Measurements from ENCODE around the gene TNIP1. TPM values are rescaled to one million over a fixed set of nuclear protein-coding genes. Genes with fewer than 3 reads are reported as not detected.

TNIP1 gene
- total RNA-seq, 1 donor from 2014 or later, result 37.1 TPM

DNA sequence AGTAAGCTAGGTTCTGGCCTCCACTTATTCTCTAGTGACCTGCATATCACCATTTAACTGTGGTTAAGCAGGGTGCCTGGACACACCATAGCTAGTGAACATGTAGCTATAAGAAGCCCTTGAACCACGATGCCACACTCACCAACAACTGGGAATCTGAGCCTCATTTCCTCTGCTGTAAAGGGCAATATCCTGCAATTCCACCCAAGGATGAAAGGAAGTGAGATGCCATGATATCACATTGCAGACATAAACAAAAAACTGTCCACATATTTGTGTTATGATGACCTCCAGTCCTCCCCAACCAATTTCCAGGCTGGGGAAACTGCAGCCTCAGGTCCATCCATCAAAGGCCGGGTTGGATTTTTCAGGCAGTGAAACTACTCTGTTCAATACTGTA, 10.4 kb downstream of the TNIP1 start:
- H3K4me1 Mint-ChIP-seq, result peaks cover 16% of the 10 kb centered on the region
- TF ChIP-seq, protein P1, sequence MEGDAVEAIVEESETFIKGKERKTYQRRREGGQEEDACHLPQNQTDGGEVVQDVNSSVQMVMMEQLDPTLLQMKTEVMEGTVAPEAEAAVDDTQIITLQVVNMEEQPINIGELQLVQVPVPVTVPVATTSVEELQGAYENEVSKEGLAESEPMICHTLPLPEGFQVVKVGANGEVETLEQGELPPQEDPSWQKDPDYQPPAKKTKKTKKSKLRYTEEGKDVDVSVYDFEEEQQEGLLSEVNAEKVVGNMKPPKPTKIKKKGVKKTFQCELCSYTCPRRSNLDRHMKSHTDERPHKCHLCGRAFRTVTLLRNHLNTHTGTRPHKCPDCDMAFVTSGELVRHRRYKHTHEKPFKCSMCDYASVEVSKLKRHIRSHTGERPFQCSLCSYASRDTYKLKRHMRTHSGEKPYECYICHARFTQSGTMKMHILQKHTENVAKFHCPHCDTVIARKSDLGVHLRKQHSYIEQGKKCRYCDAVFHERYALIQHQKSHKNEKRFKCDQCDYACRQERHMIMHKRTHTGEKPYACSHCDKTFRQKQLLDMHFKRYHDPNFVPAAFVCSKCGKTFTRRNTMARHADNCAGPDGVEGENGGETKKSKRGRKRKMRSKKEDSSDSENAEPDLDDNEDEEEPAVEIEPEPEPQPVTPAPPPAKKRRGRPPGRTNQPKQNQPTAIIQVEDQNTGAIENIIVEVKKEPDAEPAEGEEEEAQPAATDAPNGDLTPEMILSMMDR (conservative IDR thresholded peaks at IDR 0.05), result no peak
- no peaks in the 10 kb centered on the region for H3K9me3 Mint-ChIP-seq
- DNase-seq (ENCODE audit: low read depth, low spot score), result no peak
- no peak overlapping the region for H3K4me3 Mint-ChIP-seq
- H3K27ac Mint-ChIP-seq (ENCODE audit: unreplicated experiment), result no peak overlapping the region
- H3K27me3 Mint-ChIP-seq (ENCODE audit: low read depth), result no peaks in the 10 kb centered on the region
- no peaks in the 10 kb centered on the region for H3K36me3 Mint-ChIP-seq (ENCODE audit: low read depth)

DNA sequence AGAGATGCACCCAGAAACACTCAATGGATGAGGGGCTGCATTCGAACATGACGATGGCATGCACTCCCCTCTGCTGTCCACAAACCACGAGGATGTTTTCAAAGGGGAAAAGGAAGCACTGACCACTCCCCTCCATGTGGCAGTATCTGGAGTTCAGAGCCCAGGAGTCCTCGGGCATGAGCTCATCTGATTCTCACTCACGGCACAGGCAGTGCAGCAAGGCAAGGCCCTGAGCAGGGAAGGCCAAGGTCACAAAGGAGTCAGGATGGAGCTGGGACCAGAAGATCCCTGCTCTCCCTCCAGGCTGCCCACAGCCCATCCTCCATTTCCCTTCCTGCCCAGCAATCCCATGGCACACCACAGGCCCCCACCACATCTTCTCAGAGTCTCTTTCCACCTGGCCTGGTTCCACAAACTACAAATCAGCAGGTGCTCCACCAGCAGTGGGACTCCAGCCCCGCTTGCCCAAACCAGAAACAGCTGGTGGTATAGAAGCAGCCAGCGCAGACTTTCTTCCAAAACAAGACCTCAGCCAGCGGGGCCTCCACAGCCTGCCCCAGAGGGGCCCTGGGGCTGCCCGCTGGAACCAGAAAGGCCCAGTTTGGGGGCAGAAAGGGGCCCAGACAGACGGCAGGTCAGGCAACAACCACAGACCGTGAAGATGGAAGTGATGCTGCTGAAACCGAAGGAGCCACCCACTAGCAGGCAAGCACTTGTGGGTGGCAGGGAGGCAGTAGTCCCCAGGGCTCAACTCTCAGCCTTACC, 12.2 kb downstream of the TNIP1 start:
- Mint-ChIP-seq H3K4me1 (peaks cover 20% of the 10 kb centered on the region), H3K4me3 (no peak overlapping the region), H3K27me3 (ENCODE audit: low read depth) (no peaks in the 10 kb centered on the region), H3K27ac (ENCODE audit: unreplicated experiment) (peak overlapping the region; percentile 94), H3K9me3 (no peaks in the 10 kb centered on the region), H3K36me3 (ENCODE audit: low read depth) (no peaks in the 10 kb centered on the region)
- TF ChIP-seq, protein P1 (conservative IDR thresholded peaks at IDR 0.05), result no peak
- DNase-seq (ENCODE audit: low read depth, low spot score), result no peak

DNA sequence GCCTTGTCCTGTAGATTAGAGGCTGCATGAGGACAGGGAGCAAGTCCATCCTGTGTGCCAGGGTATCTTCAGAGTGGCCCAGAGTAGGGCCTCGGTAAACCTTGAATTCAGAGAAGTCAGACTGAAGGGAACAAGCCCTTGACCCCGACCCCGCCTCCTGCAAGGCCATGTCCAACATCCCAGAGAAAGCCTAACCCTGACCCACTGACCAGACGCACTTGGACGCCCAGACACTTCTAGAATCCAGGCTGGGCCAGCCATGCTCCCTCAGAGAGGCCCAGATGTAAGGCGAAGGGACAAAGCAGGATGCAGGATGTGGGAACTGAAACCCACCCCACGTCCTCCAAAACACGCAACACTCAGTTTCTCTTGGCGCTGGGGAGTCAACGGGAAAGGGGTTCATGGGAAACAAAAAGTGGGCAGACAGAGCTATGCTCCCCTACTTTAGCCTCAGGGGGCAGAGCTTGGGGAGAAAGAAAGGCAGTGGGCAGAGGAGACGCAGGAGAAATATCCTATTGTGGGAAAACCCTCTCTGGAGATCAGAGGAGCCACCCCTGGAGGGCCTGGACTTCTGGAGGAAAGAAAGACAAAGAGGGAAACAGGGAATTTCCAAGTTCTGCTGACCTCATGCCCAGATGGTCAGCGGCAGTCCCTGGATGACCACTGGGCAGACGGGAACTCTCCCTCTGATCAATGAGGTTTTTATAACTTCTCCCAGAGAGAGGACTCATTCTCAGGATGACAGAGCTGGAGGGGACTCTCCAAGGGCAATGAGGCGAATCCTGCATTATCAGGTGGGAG, 13.0 kb downstream of the TNIP1 start:
- no peaks in the 10 kb centered on the region for H3K36me3 Mint-ChIP-seq (ENCODE audit: low read depth)
- TF ChIP-seq, protein P1 (conservative IDR thresholded peaks at IDR 0.05), result no peak
- no peaks in the 10 kb centered on the region for H3K27me3 Mint-ChIP-seq (ENCODE audit: low read depth)
- no peaks in the 10 kb centered on the region for H3K9me3 Mint-ChIP-seq
- no peak for DNase-seq (ENCODE audit: low read depth, low spot score)
- H3K4me3 Mint-ChIP-seq, result no peak overlapping the region
- H3K27ac Mint-ChIP-seq (ENCODE audit: unreplicated experiment), result peak overlapping the region; percentile 94
- peaks cover 25% of the 10 kb centered on the region for H3K4me1 Mint-ChIP-seq

DNA sequence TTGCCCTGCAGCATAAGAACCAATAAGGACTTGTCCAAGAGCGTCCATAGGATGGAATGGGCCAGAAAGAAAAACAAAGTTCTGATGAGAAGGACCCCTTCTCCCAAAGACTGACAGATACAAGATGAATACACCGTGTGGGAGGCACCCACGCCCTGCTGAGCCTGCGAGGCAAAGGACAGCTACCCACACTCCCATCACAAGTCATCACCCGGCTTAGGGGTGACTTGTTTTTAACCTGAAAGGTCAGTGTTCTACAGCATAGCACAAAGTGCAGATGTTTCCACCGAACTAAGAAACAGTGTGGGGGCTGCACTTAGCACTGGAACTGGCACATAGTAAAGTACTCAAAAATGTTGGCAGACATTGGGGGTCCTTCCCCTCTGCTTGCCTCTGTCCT, 13.9 kb downstream of the TNIP1 start:
- Mint-ChIP-seq H3K27me3 (ENCODE audit: low read depth) (no peaks in the 10 kb centered on the region), H3K36me3 (ENCODE audit: low read depth) (no peaks in the 10 kb centered on the region), H3K9me3 (no peaks in the 10 kb centered on the region), H3K27ac (ENCODE audit: unreplicated experiment) (peak overlapping the region; percentile 43), H3K4me3 (no peak overlapping the region), H3K4me1 (peaks cover 25% of the 10 kb centered on the region)
- DNase-seq (ENCODE audit: low read depth, low spot score), result no peak
- TF ChIP-seq, protein P1 (conservative IDR thresholded peaks at IDR 0.05), result no peak

DNA sequence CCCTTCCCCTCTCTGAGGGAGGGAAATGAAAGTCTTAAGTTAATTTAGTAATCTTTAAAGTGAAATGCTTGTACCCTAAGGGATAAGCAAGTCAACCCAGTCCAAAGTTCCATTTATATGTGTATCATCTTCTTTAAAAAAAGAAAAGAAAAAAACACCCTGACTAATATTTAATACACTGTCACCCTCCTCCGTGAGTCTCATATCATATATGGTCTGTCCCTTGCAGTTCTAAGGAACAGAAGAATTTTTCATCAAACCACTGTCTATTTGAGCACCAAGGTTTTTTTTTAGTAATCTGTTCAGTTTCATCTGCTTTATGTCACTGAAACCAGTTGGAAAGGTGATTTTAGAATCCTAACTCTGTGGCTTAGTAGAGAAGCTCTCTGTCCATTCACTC, 15.2 kb downstream of the TNIP1 start:
- Mint-ChIP-seq H3K4me1 (peaks cover 25% of the 10 kb centered on the region), H3K27ac (ENCODE audit: unreplicated experiment) (peak overlapping the region; percentile 28), H3K9me3 (no peaks in the 10 kb centered on the region), H3K36me3 (ENCODE audit: low read depth) (no peaks in the 10 kb centered on the region), H3K27me3 (ENCODE audit: low read depth) (no peaks in the 10 kb centered on the region), H3K4me3 (no peak overlapping the region)
- no peak for DNase-seq (ENCODE audit: low read depth, low spot score)
- TF ChIP-seq, protein P1 (conservative IDR thresholded peaks at IDR 0.05), result no peak

All from neural crest cell (in vitro differentiated cells).